Endothelial cell of umbilical vein (primary cell): ENCODE results near the gene CHADL.

ENCODE experiments used
- EZH2 ChIP-seq: IDR thresholded peaks from 2 replicates; pipeline ENCODE4 v1.6.1; 2012; ENCODE audit warnings: borderline replicate concordance, low read depth, mild to moderate bottlenecking, moderate library complexity, low read length, inconsistent platforms; ENCODE audit not compliant: severe bottlenecking
- GATA2 ChIP-seq: IDR thresholded peaks from 2 replicates; pipeline ENCODE4 v1.7.0; 2011; ENCODE audit warnings: low read depth, mild to moderate bottlenecking, moderate library complexity, mixed read lengths, low read length; ENCODE audit not compliant: insufficient read length, insufficient read depth
- POLR2AphosphoS5 ChIP-seq: IDR thresholded peaks from 2 replicates; pipeline ENCODE4 v1.6.1; 2012; ENCODE audit warnings: low read depth, mild to moderate bottlenecking, control low read depth, low read length, moderate library complexity; ENCODE audit not compliant: insufficient read depth
- TF ChIP-seq, protein P1 (sequence below), 2 donors: IDR thresholded peaks; 1 replicate in 1 of 2; 2 replicates in 1 of 2; pipeline ENCODE4 v1.5.1; 2011; ENCODE audit warnings: low read length in 2 of 2, mild to moderate bottlenecking in 2 of 2, moderate library complexity in 2 of 2, control low read depth in 1 of 2, inconsistent platforms in 1 of 2, low read depth in 1 of 2; ENCODE audit not compliant: insufficient read depth in 1 of 2; ENCODE audit errors: extremely low read depth in 1 of 2

GRCh38 chr22:41257696-41258095, 17.0 kb upstream of the CHADL start:
- TF ChIP-seq EZH2: no peak
- TF ChIP-seq GATA2: no peak
- TF ChIP-seq, protein P1, sequence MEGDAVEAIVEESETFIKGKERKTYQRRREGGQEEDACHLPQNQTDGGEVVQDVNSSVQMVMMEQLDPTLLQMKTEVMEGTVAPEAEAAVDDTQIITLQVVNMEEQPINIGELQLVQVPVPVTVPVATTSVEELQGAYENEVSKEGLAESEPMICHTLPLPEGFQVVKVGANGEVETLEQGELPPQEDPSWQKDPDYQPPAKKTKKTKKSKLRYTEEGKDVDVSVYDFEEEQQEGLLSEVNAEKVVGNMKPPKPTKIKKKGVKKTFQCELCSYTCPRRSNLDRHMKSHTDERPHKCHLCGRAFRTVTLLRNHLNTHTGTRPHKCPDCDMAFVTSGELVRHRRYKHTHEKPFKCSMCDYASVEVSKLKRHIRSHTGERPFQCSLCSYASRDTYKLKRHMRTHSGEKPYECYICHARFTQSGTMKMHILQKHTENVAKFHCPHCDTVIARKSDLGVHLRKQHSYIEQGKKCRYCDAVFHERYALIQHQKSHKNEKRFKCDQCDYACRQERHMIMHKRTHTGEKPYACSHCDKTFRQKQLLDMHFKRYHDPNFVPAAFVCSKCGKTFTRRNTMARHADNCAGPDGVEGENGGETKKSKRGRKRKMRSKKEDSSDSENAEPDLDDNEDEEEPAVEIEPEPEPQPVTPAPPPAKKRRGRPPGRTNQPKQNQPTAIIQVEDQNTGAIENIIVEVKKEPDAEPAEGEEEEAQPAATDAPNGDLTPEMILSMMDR (IDR thresholded peaks at IDR 0.05; ENCODE audit: extremely low read depth in 1 of 2, insufficient read depth in 1 of 2, low read depth in 1 of 2, low read length in 2 of 2): no peak
- TF ChIP-seq POLR2AphosphoS5: no peak
